Left kidney (tissue), 2 donors: ENCODE results near the gene TP53INP2. TPM values are rescaled to one million over a fixed set of nuclear protein-coding genes. Genes with fewer than 3 reads are reported as not detected.
"Not testable (repeated sequence)": the region's sequence is repeated elsewhere in the genome, so short reads cannot be mapped to it uniquely, and the experiment has no call there.

Experiments
- DNase-seq: peaks from one replicate; pipeline ENCODE4 v3.0.0-alpha.2; 2013
- polyA plus RNA-seq: library from polyadenylated mRNA; unstranded; fragments of 120-200 nt; gene quantifications from one replicate; pipeline ENCODE4 v1.2.1, GENCODE V29; 2013; ENCODE audit not compliant: insufficient read length

TP53INP2 gene
- polyA plus RNA-seq, 1 donor, result 13.9 TPM

- not testable (repeated sequence) for DNase-seq
Measured at GRCh38 chr20:34722560-34722959, 18.4 kb downstream of the TP53INP2 start.

- no peak for DNase-seq
Measured at GRCh38 chr20:34724172-34724571, 20.0 kb downstream of the TP53INP2 start.

GRCh38 chr20:34729416-34729815 is 25.3 kb downstream of the TP53INP2 start:
- DNase-seq, result no peak

GRCh38 chr20:34732523-34732922 is 28.4 kb downstream of the TP53INP2 start:
- DNase-seq, result no peak

GRCh38 chr20:34736106-34736735 is 32.1 kb downstream of the TP53INP2 start:
- no peak for DNase-seq

GRCh38 chr20:34743039-34743438 is 38.9 kb downstream of the TP53INP2 start:
- DNase-seq, result no peak

GRCh38 chr20:34744340-34744739 is 40.2 kb downstream of the TP53INP2 start:
- no peak for DNase-seq

GRCh38 chr20:34744847-34745246 is 40.7 kb downstream of the TP53INP2 start:
- no peak for DNase-seq

GRCh38 chr20:34746674-34747073 is 42.5 kb downstream of the TP53INP2 start:
- DNase-seq, result no peak

GRCh38 chr20:34747479-34747878 is 43.3 kb downstream of the TP53INP2 start:
- no peak for DNase-seq

GRCh38 chr20:34748709-34749108 is 44.6 kb downstream of the TP53INP2 start:
- no peak for DNase-seq

GRCh38 chr20:34750484-34750883 is 46.3 kb downstream of the TP53INP2 start:
- no peak for DNase-seq

GRCh38 chr20:34751453-34751852 is 47.3 kb downstream of the TP53INP2 start:
- no peak for DNase-seq

- DNase-seq, result no peak
Measured at GRCh38 chr20:34753706-34754461, 49.7 kb downstream of the TP53INP2 start.

- no peak for DNase-seq
Measured at GRCh38 chr20:34754611-34755010, 50.5 kb downstream of the TP53INP2 start.

- no peak for DNase-seq
Measured at GRCh38 chr20:34755367-34755766, 51.2 kb downstream of the TP53INP2 start.

GRCh38 chr20:34762031-34762555 is 57.9 kb downstream of the TP53INP2 start:
- DNase-seq, result no peak

Other genes with a start within 250 kb of the TP53INP2 start
- 191 TPM for gene DYNLRB1, start 187.9 kb upstream of the TP53INP2 start, polyA plus RNA-seq
- gene MAP1LC3A, start 145.6 kb upstream of the TP53INP2 start, polyA plus RNA-seq, result 14.2 TPM
- 42.6 TPM for gene PIGU, start 27.3 kb upstream of the TP53INP2 start, polyA plus RNA-seq
- 61.6 TPM for gene NCOA6, start 121.3 kb downstream of the TP53INP2 start, polyA plus RNA-seq
- gene GGT7, start 168.5 kb downstream of the TP53INP2 start, polyA plus RNA-seq, result 27.4 TPM
- gene ACSS2, start 172.3 kb downstream of the TP53INP2 start, polyA plus RNA-seq, result 46.0 TPM